ENCODE data around the gene CD5L. TPM values are rescaled to one million over a fixed set of nuclear protein-coding genes. Genes with fewer than 3 reads are reported as not detected.

Gene CD5L
- total RNA-seq, 2 donors from 2014 or later, result 0.19 TPM; not detected in 1

DNA sequence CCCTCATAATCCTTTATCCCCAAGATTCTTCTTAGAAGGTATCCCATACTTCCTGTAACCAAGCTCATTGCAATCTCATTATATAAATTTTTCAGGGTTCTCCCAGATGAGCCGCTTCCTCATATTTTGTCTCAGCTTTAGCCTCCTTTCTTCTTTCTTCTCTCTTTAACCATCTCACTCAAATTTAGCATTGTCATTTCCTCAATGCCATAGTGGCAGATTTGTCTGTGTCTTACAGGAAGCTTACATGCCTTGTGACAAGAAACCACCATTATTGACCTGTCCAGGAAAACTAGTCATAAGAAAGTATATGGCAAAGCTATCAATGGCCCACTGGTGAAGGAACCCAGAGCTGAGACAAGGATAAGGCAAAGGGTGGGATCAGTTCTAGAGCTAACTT, 58.7 kb downstream of the CD5L start:
- no peaks in the 10 kb centered on the region for H3K36me3 ChIP-seq
- H3K27me3 ChIP-seq, result no peaks in the 10 kb centered on the region
- no peak overlapping the region for H3K4me3 ChIP-seq
- H3K27ac ChIP-seq, result no peak overlapping the region
- TF ChIP-seq, protein P1, sequence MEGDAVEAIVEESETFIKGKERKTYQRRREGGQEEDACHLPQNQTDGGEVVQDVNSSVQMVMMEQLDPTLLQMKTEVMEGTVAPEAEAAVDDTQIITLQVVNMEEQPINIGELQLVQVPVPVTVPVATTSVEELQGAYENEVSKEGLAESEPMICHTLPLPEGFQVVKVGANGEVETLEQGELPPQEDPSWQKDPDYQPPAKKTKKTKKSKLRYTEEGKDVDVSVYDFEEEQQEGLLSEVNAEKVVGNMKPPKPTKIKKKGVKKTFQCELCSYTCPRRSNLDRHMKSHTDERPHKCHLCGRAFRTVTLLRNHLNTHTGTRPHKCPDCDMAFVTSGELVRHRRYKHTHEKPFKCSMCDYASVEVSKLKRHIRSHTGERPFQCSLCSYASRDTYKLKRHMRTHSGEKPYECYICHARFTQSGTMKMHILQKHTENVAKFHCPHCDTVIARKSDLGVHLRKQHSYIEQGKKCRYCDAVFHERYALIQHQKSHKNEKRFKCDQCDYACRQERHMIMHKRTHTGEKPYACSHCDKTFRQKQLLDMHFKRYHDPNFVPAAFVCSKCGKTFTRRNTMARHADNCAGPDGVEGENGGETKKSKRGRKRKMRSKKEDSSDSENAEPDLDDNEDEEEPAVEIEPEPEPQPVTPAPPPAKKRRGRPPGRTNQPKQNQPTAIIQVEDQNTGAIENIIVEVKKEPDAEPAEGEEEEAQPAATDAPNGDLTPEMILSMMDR (IDR thresholded peaks at IDR 0.05), result no peak
- H3K4me1 ChIP-seq, result no peaks in the 10 kb centered on the region
- DNase-seq (ENCODE audit: low spot score), result no peak
- H3K9me3 ChIP-seq, result no peaks in the 10 kb centered on the region

DNA sequence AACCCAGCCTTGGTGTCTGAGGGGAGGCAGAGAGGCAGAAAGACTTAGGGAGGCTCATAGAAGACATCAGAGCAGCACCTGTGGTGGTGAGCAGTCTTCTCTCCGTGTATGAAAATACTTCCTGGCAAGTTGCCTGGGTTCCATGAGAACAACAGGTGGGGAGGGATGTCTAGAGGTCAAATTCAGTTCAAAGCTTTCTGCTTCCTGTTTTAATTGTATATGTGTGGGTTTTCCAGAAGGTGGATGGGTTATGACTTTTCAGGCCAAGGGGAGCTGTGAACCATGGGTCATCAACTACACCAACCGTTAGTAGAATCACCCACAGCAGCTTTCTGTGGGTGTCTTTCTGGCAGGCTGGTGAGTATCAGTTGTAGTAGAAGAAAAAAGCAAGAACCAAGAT, 60.6 kb downstream of the CD5L start:
- TF ChIP-seq, protein P1 (IDR thresholded peaks at IDR 0.05), result no peak
- DNase-seq (ENCODE audit: low spot score), result no peak
- no peak overlapping the region for H3K27ac ChIP-seq

More for the DNA sequence above, 60.6 kb downstream of the CD5L start:
- no peaks in the 10 kb centered on the region for H3K9me3 ChIP-seq
- no peaks in the 10 kb centered on the region for H3K4me1 ChIP-seq
- no peaks in the 10 kb centered on the region for H3K36me3 ChIP-seq
- H3K4me3 ChIP-seq, result no peak overlapping the region
- H3K27me3 ChIP-seq, result no peaks in the 10 kb centered on the region

Other genes with a start within 250 kb of the CD5L start
- gene FCRL4, start 243.7 kb downstream of the CD5L start, total RNA-seq, result not detected
- gene FCRL3, start 141.0 kb downstream of the CD5L start, total RNA-seq, result not detected
- not detected for gene FCRL2, start 64.7 kb downstream of the CD5L start, total RNA-seq
- gene FCRL1, start 21.7 kb downstream of the CD5L start, total RNA-seq, result 1 to 10 TPM in 1 of 2 donors, not detected in 1; 1.5 TPM
- gene KIRREL1, start 151.8 kb upstream of the CD5L start, total RNA-seq, result 10 to 100 TPM; 12.3 to 21.9 TPM

Measured in right atrium auricular region (tissue), 2 donors.